GM18508 (cell line): Measurements from ENCODE around the gene ANO1.

ENCODE experiments used
- ATAC-seq: cut with Tn5 transposase; IDR thresholded peaks from one replicate; pipeline ENCODE4 v1.9.1; 2021; ENCODE audit warnings: moderate number of reproducible peaks; ENCODE audit not compliant: insufficient read depth, unreplicated experiment

The ANO1 gene

DNA sequence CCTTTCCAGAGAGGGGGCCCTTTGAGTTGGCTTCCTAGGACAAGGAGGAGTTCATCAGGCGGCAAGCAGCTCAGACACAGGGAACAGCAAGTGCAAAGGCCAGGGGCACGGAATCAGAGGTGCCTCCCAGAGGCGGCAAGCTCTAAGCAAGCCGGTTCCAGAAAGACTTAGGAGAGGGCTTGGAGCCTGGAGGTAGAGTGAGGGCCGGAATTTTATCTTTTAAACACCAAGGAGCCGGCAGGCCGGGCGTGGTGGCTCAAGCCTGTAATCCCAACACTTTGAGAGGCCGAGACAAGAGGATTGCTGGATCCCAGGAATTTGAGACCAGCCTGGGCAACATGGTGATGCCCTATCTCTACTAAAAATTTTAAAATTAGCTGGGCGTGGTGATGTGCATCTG is 151.6 kb downstream of the ANO1 start:
- no peak for ATAC-seq

DNA sequence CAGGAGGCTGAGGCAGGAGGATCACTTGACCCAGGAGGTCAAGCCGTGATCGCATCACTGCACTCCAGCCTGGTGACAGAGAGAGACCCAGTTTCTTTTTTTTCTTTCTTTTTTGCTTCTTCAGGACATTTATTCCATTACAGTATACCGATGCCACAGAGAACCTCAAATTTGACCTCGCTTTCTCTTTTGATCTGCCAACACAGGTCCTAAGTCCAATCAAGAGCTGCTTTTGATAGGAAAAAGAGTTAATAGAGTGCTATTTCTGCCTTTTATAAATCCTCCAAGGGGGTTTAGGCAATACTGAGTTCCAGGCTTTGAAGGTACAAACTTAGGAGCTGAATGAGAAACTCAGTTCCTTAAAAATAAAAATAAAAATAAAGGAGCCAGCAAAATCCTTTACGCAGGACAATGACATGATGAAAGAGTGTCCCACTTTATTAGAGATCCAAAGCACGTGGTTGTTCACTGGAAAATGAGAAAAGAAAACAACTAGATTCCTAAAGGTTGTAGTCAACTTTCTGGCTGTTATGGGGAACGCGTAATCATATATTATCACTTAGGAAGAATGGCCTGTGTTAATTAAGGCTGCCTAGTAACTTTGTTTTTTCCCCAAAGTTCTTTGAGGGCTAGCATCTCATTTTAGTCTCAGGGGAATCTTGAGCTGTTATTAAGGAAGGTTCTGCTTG is 152.2 kb downstream of the ANO1 start:
- no peak for ATAC-seq

DNA sequence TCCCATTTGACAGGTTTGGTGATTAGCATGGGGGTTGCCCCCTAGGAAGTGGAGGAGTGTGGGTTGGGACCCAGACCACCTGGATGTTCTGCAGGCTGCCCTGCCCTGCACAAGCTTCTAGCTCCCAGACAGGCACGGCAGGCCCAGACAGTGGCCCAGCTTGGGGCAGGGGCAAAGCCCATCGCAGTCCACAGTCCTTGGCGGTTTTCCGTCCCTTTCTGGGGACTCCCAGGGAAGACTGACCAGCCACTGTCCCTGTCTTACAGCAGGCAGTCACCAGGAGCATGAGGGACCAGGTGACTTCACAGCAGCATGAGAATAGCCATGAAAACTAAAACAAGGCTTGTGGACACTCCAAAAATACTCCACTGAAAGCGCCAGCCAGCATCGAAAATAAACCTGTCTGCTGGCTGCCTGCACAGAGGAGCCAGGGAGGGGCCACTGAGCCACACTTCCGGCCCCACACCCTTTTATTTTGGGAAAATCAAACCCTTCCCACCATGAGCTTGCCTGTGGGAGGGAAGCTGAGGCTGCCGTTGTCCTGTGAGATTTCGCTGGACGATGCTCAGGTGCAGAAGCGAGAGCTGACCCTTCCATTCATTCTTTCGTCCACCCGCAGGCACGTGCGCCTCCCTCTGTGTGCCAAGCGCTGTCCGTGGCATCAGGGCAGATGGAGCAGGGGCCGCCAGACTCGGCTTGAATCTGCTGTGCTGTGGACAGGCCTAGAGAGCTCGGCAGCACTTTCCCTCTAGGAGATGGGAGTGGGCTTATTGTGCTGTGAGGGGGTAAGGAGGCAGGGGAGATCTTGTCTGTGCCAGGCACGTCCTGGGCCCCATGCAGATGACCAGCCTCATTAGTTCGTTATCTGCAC is 153.0 kb downstream of the ANO1 start:
- ATAC-seq, result no peak

DNA sequence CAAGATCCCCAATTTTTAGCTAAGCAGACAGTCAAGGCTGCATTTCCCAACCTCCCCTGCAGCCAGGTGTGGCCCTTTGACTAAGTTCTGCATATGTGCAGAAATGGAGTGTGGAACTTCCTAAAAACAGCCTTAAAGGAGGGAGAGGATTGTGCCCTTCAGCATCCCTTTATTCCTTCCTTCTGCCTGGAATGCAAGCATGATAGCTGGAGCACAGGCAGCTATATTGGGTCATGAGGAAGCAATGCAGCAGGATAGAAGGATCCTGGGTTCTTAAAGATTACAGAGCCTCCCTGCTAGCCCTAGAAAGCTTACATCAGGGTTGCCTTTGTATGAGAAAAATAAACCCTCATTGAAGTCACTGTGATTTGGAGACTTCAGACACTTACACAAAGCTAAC is 154.9 kb downstream of the ANO1 start:
- ATAC-seq, result no peak

- no peak for ATAC-seq
Observed at GRCh38 chr11:70233511-70233934, 155.4 kb downstream of the ANO1 start.

DNA sequence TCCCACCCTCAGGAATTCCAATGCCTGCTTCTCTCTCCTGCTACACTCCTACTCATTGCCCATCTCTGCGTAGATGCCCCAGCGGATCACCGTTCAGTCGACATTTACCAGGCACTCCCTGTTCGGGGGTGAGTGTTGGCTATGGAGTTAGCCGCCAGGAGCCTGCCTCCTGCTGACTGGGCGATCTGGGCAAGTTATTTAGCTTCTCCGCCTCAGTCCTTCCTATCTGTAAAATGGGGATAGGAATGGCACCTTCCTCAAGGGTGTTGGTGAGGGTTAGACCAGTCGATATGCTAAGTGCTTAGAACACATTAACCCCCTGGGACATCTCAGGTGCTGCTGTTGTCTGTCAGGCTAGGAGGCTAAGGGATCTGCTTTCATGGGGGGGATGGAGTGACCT is 155.8 kb downstream of the ANO1 start:
- no peak for ATAC-seq
